Measurements from ENCODE around the gene GARNL3. TPM values are rescaled to one million over a fixed set of nuclear protein-coding genes. Genes with fewer than 3 reads are reported as not detected.

Gene GARNL3
- total RNA-seq, 1 donor from 2014 or later: 7.8 TPM

GRCh38 chr9:127280880-127281660 is 16.5 kb downstream of the GARNL3 start:
- intact Hi-C loops (cut with DNase I): no loop called here
- no peak for TF ChIP-seq CTCF (IDR thresholded peaks at IDR 0.05)
- Histone ChIP-seq H3K4me3 (no peak overlapping the region), H3K27ac (no peak overlapping the region), H3K27me3 (ENCODE audit: low read depth) (no peaks in the 10 kb centered on the region), H3K4me1 (peaks cover 10% of the 10 kb centered on the region), H3K9me3 (no peaks in the 10 kb centered on the region), H3K36me3 (no peaks in the 10 kb centered on the region)
- DNase-seq (no peak), ATAC-seq (no peak)

DNA sequence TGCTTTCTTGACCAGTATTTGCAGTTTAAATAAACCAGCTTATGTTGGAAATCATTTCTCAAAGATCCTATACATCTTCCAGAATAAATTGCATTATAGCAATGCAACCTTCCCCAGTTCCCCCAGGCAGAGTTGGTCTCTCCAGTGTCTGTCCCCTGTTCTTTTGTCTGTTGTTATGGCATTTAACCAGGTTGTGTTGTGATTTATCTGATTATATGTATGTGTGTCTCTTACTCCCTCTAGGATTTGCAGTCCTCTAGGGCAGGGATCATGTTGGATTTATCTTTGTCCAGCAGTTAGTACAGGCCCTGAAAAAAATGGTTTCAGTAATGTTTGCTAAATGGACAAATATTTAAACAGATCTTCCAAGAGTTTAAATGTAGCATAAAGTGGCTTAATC is 17.3 kb downstream of the GARNL3 start:
- H3K27me3 ChIP-seq (ENCODE audit: low read depth): no peaks in the 10 kb centered on the region
- no peaks in the 10 kb centered on the region for H3K9me3 ChIP-seq
- no peak overlapping the region for H3K4me3 ChIP-seq
- no peak for TF ChIP-seq CTCF (IDR thresholded peaks at IDR 0.05)
- intact Hi-C loops (cut with DNase I): no loop called here
- DNase-seq (no peak), ATAC-seq (no peak)
- no peaks in the 10 kb centered on the region for H3K36me3 ChIP-seq
- peaks cover 6% of the 10 kb centered on the region for H3K4me1 ChIP-seq
- H3K27ac ChIP-seq: no peak overlapping the region

- H3K4me3 ChIP-seq: no peak overlapping the region
- H3K9me3 ChIP-seq: no peaks in the 10 kb centered on the region
- no peak for TF ChIP-seq CTCF (IDR thresholded peaks at IDR 0.05)
- no peak overlapping the region for H3K27ac ChIP-seq
- H3K4me1 ChIP-seq: no peaks in the 10 kb centered on the region
- no peaks in the 10 kb centered on the region for H3K27me3 ChIP-seq (ENCODE audit: low read depth)
- no peak for DNase-seq
- ATAC-seq: no peak
- no peaks in the 10 kb centered on the region for H3K36me3 ChIP-seq
- intact Hi-C loops (cut with DNase I): no loop called here
Observed at GRCh38 chr9:127282611-127283010, 18.0 kb downstream of the GARNL3 start.

DNA sequence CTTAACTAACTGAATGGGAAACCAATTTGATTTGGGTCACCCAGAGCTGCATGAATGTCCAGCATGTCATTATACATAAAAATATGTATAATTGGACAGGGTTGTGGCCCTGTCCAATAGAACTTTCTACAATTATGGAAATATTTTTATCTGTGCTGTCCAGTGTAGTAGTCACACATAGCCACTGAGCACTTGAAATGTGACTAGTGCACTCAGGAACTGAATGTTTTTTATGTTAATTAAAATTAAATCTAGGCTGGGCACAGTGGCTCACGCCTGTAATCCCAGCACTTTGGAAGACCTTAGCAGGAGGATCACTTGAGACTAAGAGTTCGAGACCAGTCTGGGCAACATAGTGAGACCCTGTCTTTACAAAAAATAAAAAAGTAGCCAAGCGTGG is 18.6 kb downstream of the GARNL3 start:
- ATAC-seq (no peak), DNase-seq (no peak)
- Histone ChIP-seq H3K27ac (no peak overlapping the region), H3K4me3 (no peak overlapping the region), H3K9me3 (no peaks in the 10 kb centered on the region), H3K4me1 (no peaks in the 10 kb centered on the region), H3K27me3 (ENCODE audit: low read depth) (no peaks in the 10 kb centered on the region), H3K36me3 (no peaks in the 10 kb centered on the region)
- no peak for TF ChIP-seq CTCF (IDR thresholded peaks at IDR 0.05)
- intact Hi-C loops (cut with DNase I): no loop called here

DNA sequence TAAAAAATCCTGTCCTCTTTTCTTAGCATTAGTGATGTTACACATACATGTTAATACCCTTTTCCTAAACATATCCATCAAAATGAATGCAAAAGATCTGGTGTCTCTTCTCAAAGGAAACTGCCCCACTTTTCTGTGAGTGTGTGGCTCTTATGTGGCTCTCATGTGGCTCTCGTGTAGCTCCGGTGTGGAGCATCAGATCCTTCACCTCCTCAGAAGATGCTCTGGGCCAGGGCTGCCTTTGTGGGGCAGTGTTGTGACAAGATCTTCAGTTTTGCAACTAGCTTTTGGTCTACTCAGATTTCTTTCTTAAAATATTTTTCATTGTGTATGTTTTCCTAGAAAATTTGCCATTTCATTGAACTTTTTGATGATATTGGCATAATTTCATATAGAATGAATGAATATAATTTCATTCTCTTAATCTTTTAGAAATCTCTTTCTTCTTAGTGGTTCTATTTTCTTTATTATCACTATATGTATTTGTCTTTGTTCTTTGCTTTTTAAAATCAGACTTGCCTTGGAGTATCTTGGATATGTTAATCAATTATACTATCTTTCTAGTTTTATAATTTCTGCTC is 19.4 kb downstream of the GARNL3 start:
- Histone ChIP-seq H3K27me3 (ENCODE audit: low read depth) (no peaks in the 10 kb centered on the region), H3K36me3 (no peaks in the 10 kb centered on the region), H3K9me3 (no peaks in the 10 kb centered on the region), H3K4me3 (no peak overlapping the region), H3K27ac (no peak overlapping the region), H3K4me1 (no peaks in the 10 kb centered on the region)
- peak; percentile 30 for TF ChIP-seq CTCF (IDR thresholded peaks at IDR 0.05)
- intact Hi-C loops (cut with DNase I): no loop called here
- ATAC-seq (no peak), DNase-seq (no peak)

Measured in lower lobe of right lung (tissue), 2 donors.